Subcutaneous abdominal adipose tissue (tissue), 5 donors: ENCODE results near the gene OR5M10.

Experiments
- H3K27ac ChIP-seq: one replicate; pipeline ENCODE4 v1.7.0; 2013; ENCODE audit warnings: low read depth, mild to moderate bottlenecking, inconsistent platforms, low read length, moderate library complexity
- H3K27me3 ChIP-seq, 5 donors: one replicate each; pipeline ENCODE4 v1.7.0; 2013; ENCODE audit warnings: low read length in 5 of 5, inconsistent platforms in 1 of 5; ENCODE audit not compliant: control insufficient read depth in 5 of 5, insufficient read depth in 4 of 5
- H3K36me3 ChIP-seq, 5 donors: one replicate each; pipeline ENCODE4 v1.7.0; 2013; ENCODE audit warnings: low read length in 5 of 5; ENCODE audit not compliant: control insufficient read depth in 5 of 5, insufficient read depth in 5 of 5
- H3K4me1 ChIP-seq, 5 donors: one replicate each; pipeline ENCODE4 v1.7.0; 2013; ENCODE audit warnings: low read length in 5 of 5, mild to moderate bottlenecking in 3 of 5, moderate library complexity in 1 of 5; ENCODE audit not compliant: control insufficient read depth in 5 of 5, insufficient read depth in 5 of 5
- H3K4me3 ChIP-seq, 5 donors: one replicate each; pipeline ENCODE4 v1.7.0; 2013; ENCODE audit warnings: low read length in 5 of 5, low read depth in 1 of 5
- H3K9ac ChIP-seq, 5 donors: one replicate each; pipeline ENCODE4 v1.7.0; 2013; ENCODE audit warnings: low read length in 5 of 5, mild to moderate bottlenecking in 4 of 5, moderate library complexity in 3 of 5
- H3K9me3 ChIP-seq, 5 donors: one replicate each; pipeline ENCODE4 v1.7.0; 2013; ENCODE audit warnings: low read length in 5 of 5; ENCODE audit not compliant: control insufficient read depth in 5 of 5
- donor health status: healthy.
- donor health status: healthy.
- donor health status: healthy.
- donor health status: healthy.
- donor health status: healthy.

Gene OR5M10

DNA sequence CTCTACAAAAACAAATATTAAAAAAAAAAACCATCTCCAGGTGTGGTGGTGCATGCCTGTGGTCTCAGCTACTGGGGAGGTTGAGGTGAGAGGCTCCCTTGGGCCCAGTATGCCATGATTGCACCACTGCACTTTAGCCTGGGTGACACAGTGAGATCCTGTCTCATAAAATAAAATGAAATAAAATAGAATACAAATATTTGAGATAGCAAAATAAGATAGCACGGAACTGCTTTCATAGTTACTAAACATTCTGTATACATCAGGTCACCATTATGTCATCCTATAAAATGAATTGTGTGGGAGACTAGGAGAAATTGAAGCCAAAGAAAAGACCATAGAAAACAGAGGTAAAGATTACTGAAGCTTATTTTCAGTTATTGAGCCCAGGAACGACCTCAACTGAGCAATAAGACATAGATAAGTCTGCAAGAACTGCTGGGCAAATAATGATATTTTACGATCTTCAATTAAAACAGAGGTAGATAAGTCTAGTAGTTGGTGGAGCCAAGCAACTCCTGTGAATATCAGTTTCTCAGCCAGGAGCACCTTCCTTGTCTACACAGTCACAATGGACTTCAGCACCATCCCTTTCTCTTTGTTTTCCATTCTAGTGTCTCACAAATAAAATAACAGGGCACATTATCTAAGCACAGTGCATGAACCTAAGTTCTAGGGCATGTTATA, 44.3 kb downstream of the OR5M10 start:
- Histone ChIP-seq H3K27me3 (no peaks in the 10 kb centered on the region), H3K9me3 (peaks cover 0 to 3% (median 0%) of the 10 kb centered on the region in 5 donors), H3K4me3 (no peak overlapping the region), H3K9ac (no peak overlapping the region), H3K4me1 (no peaks in the 10 kb centered on the region), H3K36me3 (no peaks in the 10 kb centered on the region), H3K27ac (no peak overlapping the region)

DNA sequence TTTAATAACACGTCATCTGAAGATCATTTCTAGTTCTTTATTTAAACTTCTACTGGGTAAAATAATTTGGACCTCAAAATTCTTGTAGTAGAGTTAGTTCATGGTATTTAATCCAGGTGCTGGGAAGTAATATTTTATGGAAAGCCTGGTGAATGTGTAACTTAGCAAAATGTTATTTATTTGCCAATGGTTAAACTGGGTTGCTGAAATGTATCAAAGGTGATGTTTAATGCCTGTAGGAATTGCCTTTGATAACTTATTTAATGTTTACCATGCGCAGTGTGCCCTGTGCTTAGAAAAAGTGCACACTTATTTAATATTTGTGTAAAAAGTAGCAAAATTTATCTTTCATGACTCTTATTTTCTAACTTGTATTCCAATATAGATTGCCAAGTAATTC, 45.7 kb downstream of the OR5M10 start:
- Histone ChIP-seq H3K9me3 (peaks cover 0 to 3% (median 0%) of the 10 kb centered on the region in 5 donors), H3K4me3 (no peak overlapping the region), H3K9ac (no peak overlapping the region)

More for the DNA sequence above, 45.7 kb downstream of the OR5M10 start:
- H3K36me3 ChIP-seq = no peaks in the 10 kb centered on the region
- no peaks in the 10 kb centered on the region for H3K4me1 ChIP-seq
- no peaks in the 10 kb centered on the region for H3K27me3 ChIP-seq
- H3K27ac ChIP-seq = no peak overlapping the region
